ENCODE data around the gene RBL1.
A peak's percentile ranks its signal among the peaks of the same experiment; 100 is the strongest.
"Not testable (repeated sequence)": the region's sequence is repeated elsewhere in the genome, so short reads cannot be mapped to it uniquely, and the experiment has no call there.

RBL1 gene

DNA sequence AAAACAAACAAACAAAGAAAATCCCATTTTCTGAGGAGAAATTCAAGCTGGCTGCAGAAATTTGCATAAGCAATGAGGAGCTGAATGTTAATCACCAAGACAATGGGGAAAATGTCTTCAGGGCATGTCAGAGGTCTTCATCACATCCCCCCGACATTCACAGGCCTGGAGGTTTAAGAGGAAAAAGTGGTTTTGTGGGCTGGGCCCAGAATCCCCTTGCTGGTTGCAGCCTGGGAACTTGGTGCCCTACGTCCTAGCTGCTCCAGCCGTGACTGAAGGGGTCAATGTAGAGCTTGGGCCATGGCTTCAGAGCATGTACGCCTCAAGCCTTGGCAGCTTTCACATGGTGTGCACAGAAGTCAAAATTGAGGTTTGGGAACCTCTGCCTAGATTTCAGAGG is 101.6 kb downstream of the RBL1 start:
- not testable (repeated sequence) for DNase-seq

DNA sequence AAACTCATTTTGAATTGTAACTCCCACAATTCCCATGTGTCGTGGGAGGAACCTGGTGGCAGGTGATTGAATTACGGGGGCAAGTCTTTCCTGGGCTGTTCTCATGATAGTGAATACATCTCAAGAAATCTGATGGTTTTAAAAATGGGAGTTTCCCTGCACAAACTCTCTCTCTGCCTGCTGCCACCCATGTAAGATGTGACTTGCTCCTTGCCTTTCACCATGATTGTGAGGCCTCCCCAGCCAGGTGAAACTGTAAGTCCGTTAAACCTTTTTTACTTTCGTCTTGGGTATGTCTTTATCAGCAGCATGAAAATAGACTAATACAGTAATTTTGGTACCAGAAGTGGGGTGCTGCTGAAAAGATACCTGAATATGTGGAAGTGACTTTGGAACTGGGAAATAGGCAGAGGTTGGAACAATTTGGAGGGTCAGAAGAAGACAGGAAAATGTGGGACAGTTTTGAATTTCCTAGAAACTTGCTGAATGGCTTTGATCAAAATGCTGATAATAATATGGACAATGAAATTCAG is 102.9 kb downstream of the RBL1 start:
- DNase-seq = no peak

DNA sequence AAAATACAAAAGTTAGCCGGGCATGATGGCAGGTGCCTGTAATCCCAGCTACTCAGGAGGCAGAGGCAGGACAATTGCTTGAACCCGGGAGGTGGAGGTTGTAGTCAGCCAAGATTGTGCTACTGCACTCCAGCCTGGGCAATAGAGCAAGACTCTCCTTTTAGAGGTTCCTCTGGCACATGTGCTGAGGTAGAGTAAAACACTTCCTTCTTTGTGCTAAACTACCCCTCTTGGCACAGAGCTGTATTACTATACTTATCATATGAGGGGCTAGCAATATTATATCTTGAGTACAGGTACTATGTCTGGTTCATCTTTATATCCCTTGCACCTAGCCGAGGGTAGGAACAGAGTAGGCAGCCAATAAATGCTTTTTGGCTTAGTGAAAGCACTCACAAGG is 104.1 kb downstream of the RBL1 start:
- no peak for DNase-seq

DNA sequence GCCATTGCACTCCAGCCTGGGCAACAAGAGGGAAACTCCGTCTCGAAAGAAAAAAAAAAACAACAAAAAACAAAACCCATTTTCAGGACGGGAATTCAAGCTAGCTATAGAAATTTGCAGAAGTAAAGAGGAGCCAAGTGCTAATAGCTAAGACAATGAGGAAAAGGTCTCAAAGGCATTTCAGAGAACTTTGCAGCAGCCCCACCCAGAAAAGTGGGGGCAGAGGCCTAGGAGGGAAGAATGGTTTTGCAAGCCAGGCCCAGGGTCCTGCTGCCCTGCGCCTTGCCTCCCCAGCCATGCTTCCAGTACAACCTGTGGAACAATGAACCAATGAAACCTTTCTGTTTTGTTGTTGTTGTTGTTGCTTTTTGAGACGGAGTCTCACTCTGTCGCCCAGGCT is 106.0 kb downstream of the RBL1 start:
- no peak for DNase-seq

DNA sequence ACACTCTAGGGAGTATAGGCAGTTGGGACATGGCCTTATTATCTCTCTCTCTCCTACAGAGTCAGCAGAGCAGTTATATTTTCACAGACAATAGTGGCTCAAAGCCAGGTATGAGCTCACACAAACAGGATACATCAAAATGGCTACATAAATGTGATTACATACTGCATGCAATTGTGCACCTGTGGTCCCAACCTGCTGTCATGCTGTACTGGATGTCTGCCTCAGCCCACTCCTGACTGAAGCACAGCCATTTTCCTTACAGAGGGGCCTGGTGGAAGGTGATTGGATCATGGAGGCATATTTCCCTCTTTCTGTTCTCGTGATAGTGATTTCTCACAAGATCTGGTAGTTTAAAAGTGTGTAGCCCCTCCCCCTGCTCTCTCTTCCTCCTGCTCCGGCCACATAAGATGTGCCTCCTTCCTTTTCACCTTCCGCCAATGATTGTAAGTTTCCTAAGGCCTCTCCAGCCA is 107.3 kb downstream of the RBL1 start:
- DNase-seq = no peak

DNA sequence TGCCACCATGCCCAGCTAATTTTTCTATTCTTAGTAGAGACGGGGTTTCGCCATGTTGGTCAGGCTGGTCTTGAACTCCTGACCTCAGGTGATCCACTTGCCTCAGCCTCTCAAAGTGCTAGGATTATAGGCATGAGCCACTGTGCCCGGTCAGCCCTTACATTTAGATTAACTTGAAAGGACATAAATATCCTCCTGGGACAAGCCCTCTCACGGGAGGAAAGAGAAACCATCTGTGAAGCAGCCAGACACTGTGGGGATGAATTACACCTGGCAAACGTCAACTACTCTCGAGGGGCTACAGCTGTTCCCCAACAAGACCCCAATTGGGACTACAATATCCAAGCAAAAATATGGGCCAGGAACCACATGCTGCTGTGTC is 111.5 kb downstream of the RBL1 start:
- DNase-seq = no peak

DNA sequence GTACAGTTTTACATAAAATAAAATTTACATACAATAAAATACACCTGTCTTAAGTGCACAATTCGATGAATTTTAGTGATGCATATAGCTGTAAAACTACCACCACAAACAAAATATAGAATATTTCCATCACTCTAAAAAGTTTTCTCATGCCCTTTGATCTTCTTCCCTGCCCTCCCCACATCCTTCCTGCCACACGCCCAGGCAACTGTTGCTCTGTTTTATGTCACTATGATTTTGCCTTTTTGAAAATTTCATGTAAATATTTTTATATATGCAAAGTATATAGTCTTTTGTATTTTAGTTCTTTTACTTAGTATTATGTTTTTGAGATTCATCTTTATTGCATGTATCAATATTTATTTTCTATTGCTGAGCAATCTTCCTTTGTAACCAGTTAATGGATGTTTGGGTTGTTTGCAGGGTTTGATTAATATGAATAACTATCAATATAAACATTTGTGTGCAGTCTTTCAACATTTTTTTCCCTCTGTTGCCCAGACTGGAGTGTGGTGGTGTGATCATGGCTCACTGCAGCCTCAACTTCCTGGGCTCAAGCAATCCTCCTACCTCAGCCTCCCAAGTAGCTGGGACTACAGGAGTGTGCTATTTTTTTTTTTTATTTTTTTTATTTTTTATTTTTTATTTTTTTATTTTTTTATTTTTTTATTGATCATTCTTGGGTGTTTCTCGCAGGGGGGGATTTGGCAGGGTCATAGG is 120.5 kb downstream of the RBL1 start:
- DNase-seq = peak; percentile 49

DNA sequence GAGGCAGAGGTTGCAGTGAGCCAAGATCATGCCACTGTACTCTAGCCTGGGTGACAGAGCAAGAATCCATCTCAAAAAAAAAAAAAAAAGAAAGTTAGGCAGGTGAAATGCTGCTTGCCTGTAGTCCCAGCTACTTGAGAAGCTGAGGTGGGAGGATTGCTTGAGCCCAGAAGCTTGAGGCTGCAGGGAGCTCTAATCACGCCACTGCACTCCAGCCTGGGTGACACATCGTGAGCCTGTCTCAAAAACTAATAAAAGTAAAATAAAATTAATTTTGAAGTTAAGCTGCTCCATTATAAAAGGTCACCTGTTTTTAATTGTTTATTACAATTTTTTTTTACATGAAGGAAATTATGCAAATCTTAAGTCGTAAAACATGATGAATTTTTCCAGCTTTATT is 121.1 kb downstream of the RBL1 start:
- no peak for DNase-seq

DNA sequence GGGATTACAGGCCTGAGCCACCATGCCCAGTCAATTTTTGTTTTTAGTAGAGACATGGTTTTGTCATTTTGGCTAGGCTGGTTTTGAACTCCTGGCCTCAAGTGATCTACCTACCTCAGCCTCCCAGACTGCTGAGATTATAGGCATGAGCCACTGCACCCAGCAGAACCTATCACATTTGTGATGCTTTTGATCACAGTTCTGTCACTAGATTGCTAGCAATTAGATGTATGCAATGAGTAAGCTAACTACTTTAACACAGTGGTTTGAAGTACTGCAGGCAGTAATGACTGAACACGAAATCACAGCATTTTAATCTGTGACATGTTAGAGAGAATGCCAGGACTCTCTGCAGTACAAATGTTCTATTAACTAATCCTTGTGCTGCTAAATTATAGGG is 124.7 kb downstream of the RBL1 start:
- no peak for DNase-seq

DNA sequence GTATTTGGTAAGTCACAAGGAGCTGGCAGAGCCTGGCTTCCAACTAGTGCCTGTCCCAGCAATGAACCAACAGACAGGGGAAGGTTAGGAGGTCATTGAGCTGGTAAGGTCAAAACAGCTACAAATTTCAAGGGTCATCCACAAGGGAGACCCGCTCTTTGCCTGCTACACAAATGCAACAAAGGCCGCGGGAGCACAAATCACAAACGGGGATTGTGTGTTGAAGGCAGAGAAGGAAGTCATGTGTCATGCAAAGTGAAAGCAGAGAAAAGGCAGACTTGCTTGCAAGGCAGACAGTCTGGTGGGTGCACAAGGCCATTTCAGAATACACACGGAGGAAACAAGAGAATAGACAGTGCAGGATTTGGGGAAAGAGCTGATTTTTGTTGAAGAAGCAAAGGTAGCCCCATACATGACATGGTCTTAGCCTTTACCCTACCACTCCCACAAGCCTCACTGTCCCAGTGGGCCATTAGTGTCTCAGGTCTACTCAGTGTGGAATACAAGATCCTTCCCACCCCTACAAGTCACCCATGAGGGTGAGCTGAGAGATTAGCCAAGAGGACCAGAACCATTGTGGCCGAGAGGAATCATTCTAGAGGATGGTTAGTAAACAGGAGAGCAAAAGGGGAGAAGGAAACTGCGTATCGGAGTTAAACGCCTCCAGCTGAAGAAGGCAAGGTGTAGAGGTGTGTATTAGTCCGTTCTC is 126.2 kb downstream of the RBL1 start:
- DNase-seq = peak; percentile 52

DNA sequence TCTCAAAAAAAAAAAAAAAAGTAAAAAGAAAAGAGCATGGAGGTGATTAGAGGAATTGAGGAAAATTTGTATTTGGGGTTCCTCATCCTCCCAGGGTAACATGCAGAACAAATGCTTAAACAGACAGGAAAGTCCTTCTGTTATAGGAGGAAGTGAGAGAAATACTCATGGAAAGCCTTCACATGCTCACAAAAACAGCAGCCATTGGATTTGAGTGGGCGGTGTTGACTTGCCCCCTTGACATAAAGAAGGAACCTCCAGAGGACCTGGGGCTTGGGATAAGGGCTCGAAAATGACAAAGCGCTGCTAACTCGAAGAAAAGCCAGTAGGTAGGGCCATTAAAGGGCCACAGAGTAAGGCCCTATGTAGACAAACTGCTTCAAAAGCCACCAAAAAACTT is 126.7 kb downstream of the RBL1 start:
- no peak for DNase-seq

DNA sequence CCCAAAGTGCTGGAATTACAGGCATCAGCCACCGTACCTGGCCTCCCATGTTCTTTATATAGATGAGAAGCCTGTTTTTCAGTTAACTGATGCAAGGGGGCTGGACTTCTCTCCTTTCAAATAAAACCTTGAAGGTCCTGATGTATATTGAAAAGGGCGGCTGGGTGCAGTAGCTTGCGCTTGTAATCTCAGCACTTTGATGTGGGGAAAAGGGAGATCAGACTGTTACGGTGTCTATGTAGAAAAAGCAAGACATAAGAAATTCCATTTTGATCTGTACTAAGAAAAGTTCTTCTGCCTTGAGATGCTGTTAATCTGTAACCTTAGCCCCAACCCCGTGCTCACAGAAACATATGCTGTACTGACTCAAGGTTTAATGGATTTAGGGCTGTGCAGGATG is 128.2 kb downstream of the RBL1 start:
- no peak for DNase-seq

DNA sequence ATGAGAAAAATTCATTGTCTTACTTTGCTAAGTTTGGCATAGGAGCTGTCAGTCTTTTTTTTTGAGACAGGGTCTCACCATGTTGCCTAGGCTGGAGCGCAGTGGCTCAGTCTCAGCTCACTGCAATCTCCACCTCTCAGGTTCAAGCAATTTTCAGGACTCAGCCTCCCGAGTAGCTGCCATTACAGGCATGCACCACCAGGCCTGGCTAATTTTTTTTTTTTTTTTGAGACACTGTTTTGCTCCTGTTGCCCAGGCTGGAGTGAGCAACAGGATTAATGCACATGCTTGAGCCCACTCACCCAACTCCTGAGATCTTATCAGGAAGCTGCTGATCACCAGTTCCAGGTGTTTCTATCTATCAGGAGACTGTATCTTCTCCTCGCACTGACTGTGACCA is 128.8 kb downstream of the RBL1 start:
- DNase-seq = not testable (repeated sequence)

DNA sequence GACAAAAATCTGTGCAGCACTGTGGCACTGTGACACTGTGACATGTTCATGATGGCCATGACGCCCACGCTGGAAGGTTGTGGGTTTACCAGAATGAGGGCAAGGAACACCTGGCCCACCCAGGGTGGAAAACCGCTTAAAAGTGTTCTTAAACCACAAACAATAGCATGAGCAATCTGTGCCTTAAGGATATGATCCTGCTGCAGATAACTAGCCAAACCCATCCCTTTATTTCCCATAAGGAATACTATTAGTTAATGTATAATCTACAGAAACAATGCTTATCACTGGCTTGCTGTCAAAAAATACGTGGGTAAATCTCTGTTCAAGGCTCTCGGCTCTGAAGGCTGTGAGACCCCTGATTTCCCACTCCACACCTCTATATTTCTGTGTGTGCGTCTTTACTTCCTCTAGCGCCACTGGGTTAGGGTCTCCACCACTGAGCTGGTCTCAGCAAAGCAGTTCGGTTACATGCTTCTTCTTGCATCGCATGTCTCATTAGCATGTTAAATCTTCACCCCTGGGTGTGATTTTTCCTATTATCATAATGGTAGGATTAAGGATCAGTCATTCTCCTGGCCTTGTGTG is 133.3 kb downstream of the RBL1 start:
- not testable (repeated sequence) for DNase-seq

DNA sequence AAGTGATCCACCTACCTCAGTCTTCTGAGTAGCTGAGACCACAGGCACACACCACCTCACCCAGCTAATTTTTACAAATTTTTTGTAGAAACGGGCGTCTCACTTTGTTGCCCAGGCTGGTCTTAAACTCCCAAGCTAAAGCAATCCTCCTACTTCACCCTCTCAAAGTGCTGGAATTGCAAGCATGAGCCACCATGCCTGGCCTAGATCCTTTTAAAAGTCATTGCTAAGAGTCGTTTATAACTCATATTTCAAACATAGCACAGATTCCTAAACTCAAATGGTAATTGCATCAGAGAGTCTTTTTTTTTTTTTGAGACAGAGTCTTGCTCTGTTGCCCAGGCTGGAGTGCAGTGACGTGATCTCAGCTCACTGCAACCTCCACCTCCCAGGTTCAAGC is 136.6 kb downstream of the RBL1 start:
- no peak for DNase-seq

DNA sequence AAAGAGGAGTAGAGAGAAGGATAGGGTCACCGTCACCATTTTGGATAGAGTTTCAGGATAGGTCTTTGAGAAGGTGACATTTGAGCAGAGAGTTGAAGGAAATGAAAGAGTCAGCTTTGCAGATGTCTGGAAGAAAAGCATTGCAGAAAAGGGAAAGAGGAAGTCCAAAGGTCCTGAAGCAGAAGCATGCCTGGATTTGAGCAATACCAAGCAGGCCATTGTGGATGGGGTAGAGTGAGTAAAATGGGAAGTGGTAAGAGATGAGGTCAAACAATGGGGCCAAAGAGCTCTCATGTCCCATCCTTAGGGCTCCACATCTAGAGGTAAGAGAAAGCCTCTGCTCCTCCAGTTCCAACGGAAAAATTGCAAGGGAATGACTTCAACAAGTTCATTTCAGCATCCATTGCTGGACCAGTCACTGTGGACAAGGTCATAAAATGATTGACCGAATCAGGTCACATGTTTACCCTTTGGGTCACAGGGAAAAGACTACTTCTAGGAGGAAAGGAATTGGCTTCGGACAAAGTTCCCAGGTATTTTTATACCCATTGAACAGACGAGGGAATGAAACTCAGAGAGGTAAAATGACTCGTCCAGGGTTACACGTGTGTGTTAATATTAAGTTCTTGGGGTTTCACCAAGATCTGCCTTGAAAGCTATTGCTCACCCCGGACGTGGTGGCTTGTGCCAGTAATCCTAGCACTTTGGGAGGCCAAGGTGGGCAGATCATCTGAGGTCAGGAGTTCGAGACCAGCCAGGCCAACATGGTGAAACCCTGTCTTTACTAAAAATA is 137.7 kb downstream of the RBL1 start:
- no peak for DNase-seq

DNA sequence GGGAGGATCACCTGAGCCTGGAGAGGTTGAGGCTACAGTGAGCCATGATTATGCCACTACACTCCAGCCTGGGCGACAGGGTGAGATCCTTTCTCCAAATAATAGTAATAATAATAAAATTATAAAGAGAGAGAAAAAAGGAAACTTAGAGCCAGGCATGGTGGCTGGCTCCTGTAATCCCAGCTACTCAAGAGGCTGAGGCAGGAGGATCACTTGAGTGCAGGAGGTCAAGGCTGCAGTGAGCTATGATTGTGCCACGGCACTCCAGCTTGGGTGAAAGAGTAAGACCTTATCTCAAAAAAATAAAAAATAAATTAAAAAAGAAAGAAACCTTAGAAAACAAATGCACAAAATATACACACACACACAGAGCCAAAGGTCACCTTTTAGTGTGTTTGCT is 139.1 kb downstream of the RBL1 start:
- DNase-seq = no peak

DNA sequence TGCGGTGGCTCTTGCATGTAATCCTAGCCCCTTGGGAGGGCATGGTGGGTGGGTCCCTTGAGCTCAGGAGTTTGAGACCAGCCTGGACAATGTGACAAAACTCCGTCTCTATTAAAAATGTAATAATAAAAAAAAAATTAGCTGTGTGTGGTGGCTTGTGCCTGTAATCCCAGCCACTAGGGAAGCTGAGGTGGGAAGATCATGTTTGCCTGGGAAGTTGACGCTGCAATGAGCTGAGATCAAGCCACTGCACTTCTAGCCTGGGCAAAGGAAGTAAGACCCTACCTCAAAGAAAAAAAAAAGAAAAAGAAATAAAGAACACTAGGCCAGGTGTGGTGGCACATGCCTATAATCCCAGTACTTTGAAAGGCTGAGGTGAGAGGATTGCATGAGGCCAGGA is 139.8 kb downstream of the RBL1 start:
- DNase-seq = no peak

DNA sequence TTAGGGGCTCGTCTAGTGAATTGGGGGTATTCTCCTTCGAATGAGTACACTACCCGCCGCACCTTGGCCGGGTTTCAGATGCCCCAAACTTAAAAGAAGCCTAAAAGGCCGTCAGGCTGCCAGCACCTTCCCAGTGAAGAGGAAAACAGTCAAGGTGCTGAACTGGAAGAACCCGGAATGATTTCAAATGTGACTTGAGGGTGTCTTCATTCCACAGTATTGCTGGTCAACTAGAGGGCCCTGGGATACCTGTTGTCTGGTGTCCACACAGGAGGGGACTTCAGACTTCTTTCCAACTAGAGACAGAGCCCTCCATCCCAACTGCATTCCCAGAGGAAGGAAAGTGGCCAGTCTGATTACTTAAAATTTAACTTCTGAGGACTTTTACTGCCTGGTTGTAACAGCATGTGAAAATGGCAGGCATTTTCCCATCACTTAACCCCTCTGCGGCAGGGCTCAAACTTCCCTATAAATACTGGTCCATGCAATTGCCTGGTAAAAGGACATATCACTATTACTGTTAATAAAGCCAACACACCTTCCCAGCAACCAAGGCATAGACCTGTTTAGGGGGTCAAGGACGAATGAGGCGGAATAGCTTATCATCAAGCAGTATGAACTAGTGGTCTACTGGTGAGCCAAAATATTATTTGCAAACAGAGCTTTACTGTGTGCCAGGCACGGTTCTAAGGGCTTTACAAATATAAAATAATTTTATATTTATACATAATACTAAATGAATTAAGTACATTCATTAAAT is 143.6 kb downstream of the RBL1 start:
- DNase-seq = no peak

DNA sequence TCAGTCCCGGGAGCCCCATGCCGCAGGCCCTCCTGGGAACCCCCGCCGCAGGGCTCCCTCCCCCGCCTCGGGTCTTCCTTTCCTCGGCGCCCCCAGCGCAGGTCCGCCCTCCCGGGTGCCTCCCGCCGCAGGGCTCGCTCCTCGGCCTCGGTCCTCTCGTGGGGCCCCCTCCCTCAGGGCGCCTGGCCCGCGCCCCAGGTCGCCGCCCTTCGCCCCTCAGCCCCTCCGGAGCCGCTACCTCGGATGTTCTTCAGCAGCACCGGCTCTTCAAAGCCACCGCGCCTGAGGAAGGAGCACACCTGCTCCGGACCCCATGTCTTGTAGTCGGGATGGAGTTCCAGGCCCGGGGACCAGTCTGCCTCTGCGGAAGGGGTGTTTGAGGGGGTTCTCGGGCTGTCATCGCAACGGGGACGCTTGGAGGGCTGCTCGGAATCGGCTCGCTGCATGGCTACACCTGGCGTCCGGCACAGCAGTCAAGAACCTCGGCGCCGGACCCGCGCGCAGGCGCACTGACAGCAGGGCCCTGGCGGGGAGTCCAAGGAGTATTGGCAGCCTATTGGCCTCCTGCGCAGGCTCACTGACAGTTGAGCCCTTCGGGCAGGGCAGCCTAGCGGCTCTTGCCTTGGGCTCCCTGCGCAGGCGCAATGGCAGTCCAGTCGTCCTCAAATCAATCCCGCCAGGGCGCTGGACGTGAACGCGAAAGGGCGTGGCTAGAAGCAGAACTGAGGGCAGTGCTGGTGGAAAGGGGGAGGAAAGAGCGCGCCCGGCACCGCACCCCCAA is 144.4 kb downstream of the RBL1 start, which contains the start of gene SAMHD1:
TSS of gene SAMHD1 (minus strand) at position 511 of the 781 bp plus-strand sequence. CDS start at position 446, 65 bp downstream.
- peak; percentile 93 for DNase-seq
